Omental fat pad (tissue), 4 donors: Measurements from ENCODE around the gene FOXP4. TPM values are rescaled to one million over a fixed set of nuclear protein-coding genes. Genes with fewer than 3 reads are reported as not detected.

Source experiments
- ATAC-seq: fragments of 150-250 bp; one replicate; pipeline ENCODE4 v1.9.1; 2016; ENCODE audit warnings: mild to moderate bottlenecking, moderate library complexity; ENCODE audit not compliant: low FRiP score
- DNase-seq: peaks from one replicate; pipeline ENCODE4 v3.0.0-alpha.2; 2019; ENCODE audit warnings: low spot score
- total RNA-seq, 4 donors: library from RNA; depleted of rRNA; stranded (reverse); fragments of >200 nt; gene quantifications; one replicate each; pipeline ENCODE4 v1.1.0, GENCODE V29; 2016
- TF ChIP-seq, protein P1 (sequence below), 3 donors: fragments of 450-650 bp; IDR thresholded peaks; one replicate each; pipeline ENCODE4 v1.5.1; 2016 to 2017; ENCODE audit warnings: antibody characterized with exemption in 3 of 3, mild to moderate bottlenecking in 3 of 3, moderate library complexity in 2 of 3

The FOXP4 gene
- total RNA-seq, 4 donors from 2014 or later, result 3.6 to 9.0 (median 5.5) TPM

GRCh38 chr6:41529970-41530369 lies 16.2 kb upstream of the FOXP4 start:
- DNase-seq (no peak), ATAC-seq (no peak)
- TF ChIP-seq, protein P1, sequence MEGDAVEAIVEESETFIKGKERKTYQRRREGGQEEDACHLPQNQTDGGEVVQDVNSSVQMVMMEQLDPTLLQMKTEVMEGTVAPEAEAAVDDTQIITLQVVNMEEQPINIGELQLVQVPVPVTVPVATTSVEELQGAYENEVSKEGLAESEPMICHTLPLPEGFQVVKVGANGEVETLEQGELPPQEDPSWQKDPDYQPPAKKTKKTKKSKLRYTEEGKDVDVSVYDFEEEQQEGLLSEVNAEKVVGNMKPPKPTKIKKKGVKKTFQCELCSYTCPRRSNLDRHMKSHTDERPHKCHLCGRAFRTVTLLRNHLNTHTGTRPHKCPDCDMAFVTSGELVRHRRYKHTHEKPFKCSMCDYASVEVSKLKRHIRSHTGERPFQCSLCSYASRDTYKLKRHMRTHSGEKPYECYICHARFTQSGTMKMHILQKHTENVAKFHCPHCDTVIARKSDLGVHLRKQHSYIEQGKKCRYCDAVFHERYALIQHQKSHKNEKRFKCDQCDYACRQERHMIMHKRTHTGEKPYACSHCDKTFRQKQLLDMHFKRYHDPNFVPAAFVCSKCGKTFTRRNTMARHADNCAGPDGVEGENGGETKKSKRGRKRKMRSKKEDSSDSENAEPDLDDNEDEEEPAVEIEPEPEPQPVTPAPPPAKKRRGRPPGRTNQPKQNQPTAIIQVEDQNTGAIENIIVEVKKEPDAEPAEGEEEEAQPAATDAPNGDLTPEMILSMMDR (IDR thresholded peaks at IDR 0.05), result no peak

- TF ChIP-seq, protein P1 (IDR thresholded peaks at IDR 0.05), result no peak
- ATAC-seq, result no peak
- no peak for DNase-seq
Measured at GRCh38 chr6:41530476-41530875, 15.7 kb upstream of the FOXP4 start.

- TF ChIP-seq, protein P1 (IDR thresholded peaks at IDR 0.05), result no peak
- DNase-seq (no peak), ATAC-seq (no peak)
Measured at GRCh38 chr6:41531016-41531415, 15.2 kb upstream of the FOXP4 start.

GRCh38 chr6:41531591-41532582 lies 14.3 kb upstream of the FOXP4 start:
- DNase-seq (no peak), ATAC-seq (peak; percentile 66)
- TF ChIP-seq, protein P1 (IDR thresholded peaks at IDR 0.05), result no peak

GRCh38 chr6:41535766-41536165 lies 10.4 kb upstream of the FOXP4 start:
- TF ChIP-seq, protein P1 (IDR thresholded peaks at IDR 0.05), result no peak
- DNase-seq (no peak), ATAC-seq (no peak)

- ATAC-seq, result peak; percentile 45
- TF ChIP-seq, protein P1 (IDR thresholded peaks at IDR 0.05), result no peak
- DNase-seq, result no peak
Measured at GRCh38 chr6:41536795-41537758, 9.1 kb upstream of the FOXP4 start.
